ENCODE measurements around the gene SLCO2B1.

DNA sequence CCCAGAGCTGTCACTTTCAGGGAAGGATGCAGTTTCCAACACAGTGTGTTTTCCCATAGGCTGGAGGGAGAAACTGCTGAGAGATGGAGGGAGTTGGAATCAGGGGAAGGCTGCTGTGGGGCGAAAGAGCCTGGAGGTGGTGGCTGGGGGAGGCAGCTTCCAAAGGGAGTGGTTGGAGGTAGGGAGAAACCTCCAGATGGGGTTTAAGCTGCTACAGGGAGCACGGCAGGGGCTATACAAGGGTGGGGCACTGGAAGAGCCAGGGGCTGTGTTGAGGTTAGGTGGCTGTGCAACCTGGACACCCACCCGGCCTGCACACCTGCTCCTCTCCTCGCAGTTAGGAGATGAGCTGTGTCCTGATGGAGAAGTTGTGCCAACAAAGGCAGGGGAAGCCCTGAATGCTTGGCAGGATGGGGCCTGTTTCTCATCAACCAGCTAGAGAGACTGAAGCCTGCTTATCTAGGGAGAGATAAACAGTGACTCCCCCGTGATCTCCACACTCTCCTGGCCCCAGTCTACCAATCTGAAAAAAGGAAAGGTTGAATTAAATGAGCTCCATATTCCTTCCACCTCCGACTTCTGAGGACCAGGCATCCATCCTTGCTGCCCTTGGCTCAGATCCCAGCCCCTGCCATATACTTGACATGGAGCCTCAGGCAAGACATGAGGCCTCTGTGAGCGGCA, 3.6 kb upstream of the SLCO2B1 start:
- TF ChIP-seq, protein P1, sequence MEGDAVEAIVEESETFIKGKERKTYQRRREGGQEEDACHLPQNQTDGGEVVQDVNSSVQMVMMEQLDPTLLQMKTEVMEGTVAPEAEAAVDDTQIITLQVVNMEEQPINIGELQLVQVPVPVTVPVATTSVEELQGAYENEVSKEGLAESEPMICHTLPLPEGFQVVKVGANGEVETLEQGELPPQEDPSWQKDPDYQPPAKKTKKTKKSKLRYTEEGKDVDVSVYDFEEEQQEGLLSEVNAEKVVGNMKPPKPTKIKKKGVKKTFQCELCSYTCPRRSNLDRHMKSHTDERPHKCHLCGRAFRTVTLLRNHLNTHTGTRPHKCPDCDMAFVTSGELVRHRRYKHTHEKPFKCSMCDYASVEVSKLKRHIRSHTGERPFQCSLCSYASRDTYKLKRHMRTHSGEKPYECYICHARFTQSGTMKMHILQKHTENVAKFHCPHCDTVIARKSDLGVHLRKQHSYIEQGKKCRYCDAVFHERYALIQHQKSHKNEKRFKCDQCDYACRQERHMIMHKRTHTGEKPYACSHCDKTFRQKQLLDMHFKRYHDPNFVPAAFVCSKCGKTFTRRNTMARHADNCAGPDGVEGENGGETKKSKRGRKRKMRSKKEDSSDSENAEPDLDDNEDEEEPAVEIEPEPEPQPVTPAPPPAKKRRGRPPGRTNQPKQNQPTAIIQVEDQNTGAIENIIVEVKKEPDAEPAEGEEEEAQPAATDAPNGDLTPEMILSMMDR (IDR thresholded peaks at IDR 0.05): no peak
- TF ChIP-seq EP300 (IDR thresholded peaks at IDR 0.05; ENCODE audit: low read depth) (no peak), POLR2AphosphoS5 (IDR thresholded peaks at IDR 0.05) (no peak), POLR2A (IDR thresholded peaks at IDR 0.05) (no peak)

Measured in transverse colon (tissue), 4 donors.